Panc1 (cell line): ENCODE data around the gene CDHR2. TPM values are rescaled to one million over a fixed set of nuclear protein-coding genes. Genes with fewer than 3 reads are reported as not detected.

Experiments used
- ATAC-seq: fragments of 200-7000 bp; cut with Tn5 transposase; 2 replicates; pipeline ENCODE4 v1.9.1; 2020; ENCODE audit warnings: mild to moderate bottlenecking, moderate library complexity
- BruUV-seq: library from RNA; stranded (reverse); fragments of 400-500 nt; replicated peaks from 2 replicates; lab custom pipeline; 2021; lab: Mats Ljungman, UMichigan
- CTCF ChIA-PET: fragments of 300-600 bp; sonication (Branson Sonifier 250); formaldehyde crosslinking; loops from one replicate; lab custom pipeline; 2022; ENCODE audit warnings: antibody characterized with exemption; lab: Charles Lee
- POLR2A ChIA-PET: fragments of 300-600 bp; sonication (Branson Sonifier 250); formaldehyde crosslinking; loops from one replicate; lab custom pipeline; 2022; ENCODE audit warnings: antibody characterized with exemption; lab: Charles Lee
- DNase-seq: peaks from one replicate; pipeline ENCODE4 v3.0.0-alpha.2; 2010; ENCODE audit warnings: low read depth, low spot score
- H3K27ac ChIP-seq: 2 replicates; pipeline ENCODE4 v1.5.1; 2011; ENCODE audit warnings: mild to moderate bottlenecking, low read length, inconsistent platforms
- H3K27me3 ChIP-seq: fragments of 200-500 bp; sonication (Bioruptor generic); 2 replicates; pipeline ENCODE4 v1.6.0; 2014; ENCODE audit warnings: low read length, inconsistent platforms; ENCODE audit not compliant: control insufficient read depth, insufficient read depth
- H3K36me3 ChIP-seq: fragments of 200-500 bp; sonication (Bioruptor generic); 2 replicates; pipeline ENCODE4 v1.5.1; 2014; ENCODE audit warnings: inconsistent platforms, mild to moderate bottlenecking, low read length, moderate library complexity; ENCODE audit not compliant: control insufficient read depth, insufficient read depth
- H3K4me1 ChIP-seq: 2 replicates; pipeline ENCODE4 v1.5.1; 2011; ENCODE audit warnings: inconsistent platforms, mild to moderate bottlenecking, low read length, moderate library complexity; ENCODE audit not compliant: control insufficient read depth, insufficient read depth
- H3K4me3 ChIP-seq, 2 experiments: 2 replicates each; pipeline ENCODE4 v1.5.1; 2011 to 2012; ENCODE audit warnings: low read depth in 2 of 2, low read length in 2 of 2, mild to moderate bottlenecking in 2 of 2, inconsistent platforms in 1 of 2, moderate library complexity in 1 of 2
- H3K9me3 ChIP-seq: fragments of 200-500 bp; sonication (Bioruptor generic); 2 replicates; pipeline ENCODE4 v1.5.1; 2014; ENCODE audit warnings: low read depth, mild to moderate bottlenecking, inconsistent platforms, low read length, moderate library complexity; ENCODE audit not compliant: control insufficient read depth, insufficient read depth
- POLR2AphosphoS5 ChIP-seq: IDR thresholded peaks from 2 replicates; pipeline ENCODE4 v1.6.1; 2012; ENCODE audit warnings: mild to moderate bottlenecking, low read depth, low read length, moderate library complexity
- REST ChIP-seq, 2 experiments: IDR thresholded peaks; 2 replicates each; pipeline ENCODE4 v1.6.1; 2011 to 2012; ENCODE audit warnings: low read depth in 2 of 2, control low read depth in 1 of 2, low read length in 1 of 2, mild to moderate bottlenecking in 1 of 2, moderate library complexity in 1 of 2; ENCODE audit not compliant: insufficient read depth in 1 of 2
- SIN3A ChIP-seq: IDR thresholded peaks from 2 replicates; pipeline ENCODE4 v1.6.1; 2012; ENCODE audit warnings: low read depth, mild to moderate bottlenecking, low read length, moderate library complexity, borderline replicate concordance; ENCODE audit not compliant: insufficient read depth
- TCF7L2 ChIP-seq: IDR thresholded peaks from 2 replicates; pipeline ENCODE4 v1.6.1; 2011; ENCODE audit warnings: mild to moderate bottlenecking, low read depth, low read length, inconsistent platforms
- in situ Hi-C: cut with HindIII; loops from 2 replicates; pipeline ENCODE4 v1.10.0; 2016; ENCODE audit warnings: low sequenced_read_pairs, low pct_unique_long_range_greater_than_20kb
- intact Hi-C: fragments of 100-400 bp; cut with micrococcal nuclease; formaldehyde crosslinking; loops from one replicate; pipeline ENCODE4 v1.10.0; 2022; ENCODE audit not compliant: unreplicated experiment
- total RNA-seq: library from RNA; stranded (reverse); gene quantifications from one replicate; pipeline ENCODE4 v1.2.1, GENCODE V29; 2021; ENCODE audit not compliant: unreplicated experiment
- TF ChIP-seq, protein P1 (sequence below): fragments of 450-650 bp; IDR thresholded peaks from 2 replicates; pipeline ENCODE4 v1.5.1; 2017; ENCODE audit warnings: mild to moderate bottlenecking

CDHR2 gene
- total RNA-seq, 1 experiment from 2014 or later, result 0.72 TPM

DNA sequence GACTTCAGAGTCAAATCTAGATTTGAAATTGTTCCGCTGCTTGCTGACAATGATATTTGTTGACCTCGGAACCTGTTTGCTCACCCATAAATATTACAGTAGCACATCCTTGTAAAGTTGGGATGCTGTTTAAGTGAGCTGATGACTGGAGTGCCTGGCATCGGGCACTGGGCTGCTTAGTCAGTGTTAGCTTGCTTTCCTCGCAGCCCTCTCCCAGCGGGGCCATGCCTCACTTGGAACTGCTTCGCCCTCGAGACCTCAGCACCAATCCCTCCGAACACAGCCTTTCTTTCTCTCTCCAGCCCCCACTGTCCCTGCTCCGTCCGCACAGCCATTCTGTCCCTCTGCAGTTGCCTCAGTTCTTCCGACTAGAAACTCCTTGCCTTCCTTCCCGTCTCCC is 35.4 kb upstream of the CDHR2 start:
- DNase-seq (no peak), ATAC-seq (peak; percentile 27; the same call in 1 of the 2 replicates)
- intact Hi-C loops, result no loop called here
- Histone ChIP-seq H3K36me3 (peaks cover 5% of the 10 kb centered on the region; the same call in 1 of the 2 replicates), H3K4me3 (no peak overlapping the region), H3K27ac (no peak overlapping the region), H3K9me3 (no peaks in the 10 kb centered on the region), H3K27me3 (no peaks in the 10 kb centered on the region), H3K4me1 (no peaks in the 10 kb centered on the region)
- in situ Hi-C loops, result no loop called here
- no peak for TF ChIP-seq POLR2AphosphoS5
- no peak for TF ChIP-seq REST (IDR thresholded peaks at IDR 0.05; ENCODE audit: insufficient read depth in 1 of 2, low read depth in 2 of 2, low read length in 1 of 2)
- no peak for TF ChIP-seq SIN3A
- TF ChIP-seq, protein P1, sequence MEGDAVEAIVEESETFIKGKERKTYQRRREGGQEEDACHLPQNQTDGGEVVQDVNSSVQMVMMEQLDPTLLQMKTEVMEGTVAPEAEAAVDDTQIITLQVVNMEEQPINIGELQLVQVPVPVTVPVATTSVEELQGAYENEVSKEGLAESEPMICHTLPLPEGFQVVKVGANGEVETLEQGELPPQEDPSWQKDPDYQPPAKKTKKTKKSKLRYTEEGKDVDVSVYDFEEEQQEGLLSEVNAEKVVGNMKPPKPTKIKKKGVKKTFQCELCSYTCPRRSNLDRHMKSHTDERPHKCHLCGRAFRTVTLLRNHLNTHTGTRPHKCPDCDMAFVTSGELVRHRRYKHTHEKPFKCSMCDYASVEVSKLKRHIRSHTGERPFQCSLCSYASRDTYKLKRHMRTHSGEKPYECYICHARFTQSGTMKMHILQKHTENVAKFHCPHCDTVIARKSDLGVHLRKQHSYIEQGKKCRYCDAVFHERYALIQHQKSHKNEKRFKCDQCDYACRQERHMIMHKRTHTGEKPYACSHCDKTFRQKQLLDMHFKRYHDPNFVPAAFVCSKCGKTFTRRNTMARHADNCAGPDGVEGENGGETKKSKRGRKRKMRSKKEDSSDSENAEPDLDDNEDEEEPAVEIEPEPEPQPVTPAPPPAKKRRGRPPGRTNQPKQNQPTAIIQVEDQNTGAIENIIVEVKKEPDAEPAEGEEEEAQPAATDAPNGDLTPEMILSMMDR, result no peak
- no peak for TF ChIP-seq TCF7L2
- POLR2A ChIA-PET, result interaction anchor here (0.5 kb wide), 1 partner anchor 114 kb away, joined by 3 read pairs; no protein-coding TSS in a partner anchor
- CTCF ChIA-PET, result no interaction called here
- no TSS peak for BruUV-seq

GRCh38 chr5:176514244-176514950 is 34.7 kb upstream of the CDHR2 start:
- no peak overlapping the region for H3K27ac ChIP-seq
- DNase-seq, result no peak
- no peaks in the 10 kb centered on the region for H3K9me3 ChIP-seq
- no peak for ATAC-seq
- BruUV-seq, result no TSS peak
- H3K4me1 ChIP-seq, result no peaks in the 10 kb centered on the region
- no peaks in the 10 kb centered on the region for H3K27me3 ChIP-seq
- in situ Hi-C loops (no loop called here), intact Hi-C loops (no loop called here)
- TF ChIP-seq POLR2AphosphoS5 (no peak), SIN3A (no peak), TCF7L2 (no peak), REST (IDR thresholded peaks at IDR 0.05; ENCODE audit: insufficient read depth in 1 of 2, low read depth in 2 of 2, low read length in 1 of 2) (no peak)
- TF ChIP-seq, protein P1, result no peak
- no peak overlapping the region for H3K4me3 ChIP-seq
- H3K36me3 ChIP-seq, result peaks cover 3% of the 10 kb centered on the region; the same call in 1 of the 2 replicates
- ChIA-PET POLR2A (no interaction called here), CTCF (no interaction called here)
